ENCODE results near the gene ADISSP.

DNA sequence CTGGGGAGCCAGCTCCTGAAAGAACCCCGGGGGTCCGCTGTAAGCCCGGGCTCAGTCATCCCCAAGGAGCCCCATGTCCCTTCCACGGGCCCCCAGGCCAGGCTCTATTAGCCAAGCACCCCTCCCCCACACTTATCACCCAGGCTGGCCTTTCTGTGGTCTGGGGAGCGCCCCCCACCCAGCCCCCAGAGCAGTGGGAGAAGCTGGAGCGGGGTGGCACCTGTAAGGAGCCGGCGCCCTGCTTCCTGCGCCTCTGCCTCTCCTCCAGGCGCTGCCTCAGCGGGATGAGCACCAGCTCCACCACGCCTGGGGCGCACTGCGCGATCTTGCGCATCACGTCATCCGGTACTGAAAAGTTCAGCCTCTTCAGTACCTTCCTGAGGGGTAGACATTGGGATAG, 11.4 kb upstream of the ADISSP start:
- TF ChIP-seq, protein P1, sequence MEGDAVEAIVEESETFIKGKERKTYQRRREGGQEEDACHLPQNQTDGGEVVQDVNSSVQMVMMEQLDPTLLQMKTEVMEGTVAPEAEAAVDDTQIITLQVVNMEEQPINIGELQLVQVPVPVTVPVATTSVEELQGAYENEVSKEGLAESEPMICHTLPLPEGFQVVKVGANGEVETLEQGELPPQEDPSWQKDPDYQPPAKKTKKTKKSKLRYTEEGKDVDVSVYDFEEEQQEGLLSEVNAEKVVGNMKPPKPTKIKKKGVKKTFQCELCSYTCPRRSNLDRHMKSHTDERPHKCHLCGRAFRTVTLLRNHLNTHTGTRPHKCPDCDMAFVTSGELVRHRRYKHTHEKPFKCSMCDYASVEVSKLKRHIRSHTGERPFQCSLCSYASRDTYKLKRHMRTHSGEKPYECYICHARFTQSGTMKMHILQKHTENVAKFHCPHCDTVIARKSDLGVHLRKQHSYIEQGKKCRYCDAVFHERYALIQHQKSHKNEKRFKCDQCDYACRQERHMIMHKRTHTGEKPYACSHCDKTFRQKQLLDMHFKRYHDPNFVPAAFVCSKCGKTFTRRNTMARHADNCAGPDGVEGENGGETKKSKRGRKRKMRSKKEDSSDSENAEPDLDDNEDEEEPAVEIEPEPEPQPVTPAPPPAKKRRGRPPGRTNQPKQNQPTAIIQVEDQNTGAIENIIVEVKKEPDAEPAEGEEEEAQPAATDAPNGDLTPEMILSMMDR (IDR thresholded peaks at IDR 0.05): no peak
- TF ChIP-seq EP300 (IDR thresholded peaks at IDR 0.05): no peak

Measured in tibial nerve (tissue), 4 donors.